Skeletal muscle satellite cell (primary cell): ENCODE results near the gene LIPE.

ENCODE experiments used
- H3K27me3 ChIP-seq: 2 replicates; pipeline ENCODE4 v1.7.0; 2013; ENCODE audit warnings: low read length; ENCODE audit not compliant: control insufficient read depth, insufficient read depth
- H3K36me3 ChIP-seq: 2 replicates; pipeline ENCODE4 v1.7.0; 2013; ENCODE audit warnings: mild to moderate bottlenecking, control low read depth, low read length; ENCODE audit not compliant: insufficient read depth
- H3K4me1 ChIP-seq: 2 replicates; pipeline ENCODE4 v1.7.0; 2013; ENCODE audit warnings: low read length; ENCODE audit not compliant: control insufficient read depth, insufficient read depth
- H3K4me2 ChIP-seq: 2 replicates; pipeline ENCODE4 v1.7.0; 2013; ENCODE audit warnings: mild to moderate bottlenecking, low read length
- H3K4me3 ChIP-seq: 2 replicates; pipeline ENCODE4 v1.7.0; 2013; ENCODE audit warnings: low read length
- H3K9ac ChIP-seq: 2 replicates; pipeline ENCODE4 v1.7.0; 2013; ENCODE audit warnings: mild to moderate bottlenecking, low read depth, low read length, moderate library complexity
- H3K9me3 ChIP-seq: replicated peaks from 2 replicates; pipeline ENCODE4 v1.7.0; 2013; ENCODE audit warnings: mild to moderate bottlenecking, control low read depth, low read length

The LIPE gene

DNA sequence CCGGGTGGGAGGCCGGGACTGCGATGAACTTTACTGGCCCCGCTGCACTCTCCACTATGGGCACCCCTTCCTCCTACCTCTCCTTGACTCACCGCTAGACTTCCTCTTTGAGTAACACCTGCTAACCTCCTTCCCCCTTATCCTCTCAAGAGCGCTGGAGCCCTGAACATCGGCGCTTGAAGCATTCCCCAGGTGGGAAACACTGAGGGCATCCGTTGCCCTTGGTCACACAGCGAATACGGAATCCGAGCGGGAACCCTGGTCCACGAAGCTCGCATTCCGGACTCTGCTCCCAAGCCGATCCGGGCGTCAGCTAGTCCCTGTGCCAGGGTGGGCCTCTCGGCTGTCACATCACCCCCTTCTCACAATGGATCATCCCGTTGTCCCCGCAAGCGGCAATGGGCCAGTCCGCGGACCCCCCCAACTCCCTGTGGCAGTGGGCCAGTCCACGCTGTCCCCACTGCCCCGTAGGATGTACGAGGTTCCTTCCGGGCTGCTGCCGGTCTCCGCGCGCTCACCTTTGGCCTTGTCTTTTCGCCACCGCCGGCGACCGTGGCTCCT, 4.2 kb downstream of the LIPE start:
- peaks cover 24% of the 10 kb centered on the region for H3K4me1 ChIP-seq
- H3K4me2 ChIP-seq, result peak overlapping the region; percentile 87
- H3K9ac ChIP-seq, result peak overlapping the region; percentile 52
- H3K9me3 ChIP-seq, result no peaks in the 10 kb centered on the region
- H3K27me3 ChIP-seq, result no peaks in the 10 kb centered on the region
- H3K36me3 ChIP-seq, result no peaks in the 10 kb centered on the region
- peak overlapping the region; percentile 78 for H3K4me3 ChIP-seq

DNA sequence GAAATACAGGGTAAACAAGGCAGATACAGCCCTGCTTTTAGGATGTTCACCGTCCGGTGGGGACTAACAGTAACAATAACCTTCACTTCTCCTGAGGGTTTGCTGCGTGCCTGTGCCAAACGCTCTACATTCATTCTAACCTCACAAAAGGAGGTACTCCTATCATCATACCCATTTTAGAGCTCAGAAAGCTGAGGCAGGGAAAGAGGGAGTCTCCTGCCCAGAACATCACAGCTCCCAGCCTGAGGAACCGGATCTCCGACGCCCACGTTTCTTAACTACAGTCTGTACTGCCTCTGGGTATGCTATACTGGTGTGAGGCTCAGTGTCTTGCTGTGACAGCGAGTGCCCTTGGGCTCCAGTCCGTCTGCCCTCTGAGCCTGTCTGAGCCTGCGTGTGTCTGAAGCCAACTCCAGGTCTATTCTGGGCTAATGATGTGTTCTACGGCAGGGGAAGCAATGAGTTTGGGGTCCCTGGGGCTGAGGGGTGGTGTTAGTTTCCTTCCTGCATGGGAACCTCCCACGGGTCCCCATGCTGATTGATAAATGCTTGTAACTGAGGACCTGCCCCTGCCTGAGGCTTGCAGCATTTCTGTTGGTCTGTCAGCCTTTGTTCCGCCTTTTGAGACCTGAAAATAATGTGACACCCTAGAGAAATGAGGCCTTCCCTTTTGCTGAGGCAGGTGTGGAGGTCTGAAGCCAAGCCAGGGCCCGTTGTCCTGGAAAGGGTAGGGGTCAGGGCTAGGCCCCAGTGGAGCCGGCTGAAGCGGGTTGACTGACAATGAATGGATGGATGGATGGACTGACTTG, 4.9 kb downstream of the LIPE start:
- H3K9me3 ChIP-seq, result no peaks in the 10 kb centered on the region
- H3K27me3 ChIP-seq, result no peaks in the 10 kb centered on the region
- peak overlapping the region; percentile 78 for H3K4me3 ChIP-seq
- no peaks in the 10 kb centered on the region for H3K36me3 ChIP-seq
- no peak overlapping the region for H3K9ac ChIP-seq
- H3K4me2 ChIP-seq, result peak overlapping the region; percentile 87
- peaks cover 24% of the 10 kb centered on the region for H3K4me1 ChIP-seq

DNA sequence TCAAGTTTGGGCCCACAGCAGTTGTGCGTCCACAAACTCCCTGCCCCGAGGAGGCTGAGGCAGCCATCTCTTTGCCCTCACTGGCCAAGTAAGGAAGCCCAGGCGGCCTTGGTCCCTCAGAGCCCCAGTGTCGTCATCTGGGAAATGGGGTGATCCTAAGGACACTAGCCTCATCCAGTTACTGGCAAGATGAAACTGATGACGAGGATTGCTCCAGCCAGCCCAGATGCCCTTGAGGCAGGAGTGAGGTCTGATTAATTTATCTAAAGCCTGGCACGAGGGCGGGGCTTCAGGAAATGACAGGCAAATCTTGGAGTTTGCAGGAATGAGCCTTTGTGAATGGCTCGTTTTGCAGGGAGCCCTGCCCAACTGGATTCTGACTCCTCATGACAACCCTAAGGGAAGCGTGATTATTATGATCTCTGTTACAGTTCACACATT, 5.6 kb downstream of the LIPE start:
- no peak overlapping the region for H3K4me2 ChIP-seq
- H3K36me3 ChIP-seq, result no peaks in the 10 kb centered on the region
- no peak overlapping the region for H3K4me3 ChIP-seq
- no peak overlapping the region for H3K9ac ChIP-seq
- H3K4me1 ChIP-seq, result peaks cover 24% of the 10 kb centered on the region
- no peaks in the 10 kb centered on the region for H3K27me3 ChIP-seq
- no peaks in the 10 kb centered on the region for H3K9me3 ChIP-seq

DNA sequence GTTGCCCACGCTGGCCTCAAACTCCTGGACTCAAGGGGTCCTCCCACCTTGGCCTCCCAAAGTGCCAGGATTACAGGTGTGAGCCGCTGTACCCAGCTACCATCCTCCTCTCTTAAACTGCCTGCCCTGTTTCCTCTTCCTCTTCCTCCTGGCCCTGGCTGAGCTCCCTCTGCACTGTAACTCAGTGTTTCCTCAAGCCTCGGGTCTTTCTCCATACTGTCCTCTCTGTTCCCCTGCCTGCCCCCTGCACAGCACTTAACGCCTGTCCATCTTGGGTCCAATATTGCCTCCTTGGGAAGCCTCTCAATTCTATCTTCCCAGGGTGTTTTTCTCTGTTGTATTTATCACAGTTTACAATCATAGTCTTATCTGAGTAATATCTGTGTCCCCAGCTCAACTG, 6.1 kb downstream of the LIPE start:
- H3K36me3 ChIP-seq, result no peaks in the 10 kb centered on the region
- H3K4me1 ChIP-seq, result peaks cover 24% of the 10 kb centered on the region
- H3K27me3 ChIP-seq, result no peaks in the 10 kb centered on the region
- no peak overlapping the region for H3K4me3 ChIP-seq
- H3K9me3 ChIP-seq, result no peaks in the 10 kb centered on the region
- no peak overlapping the region for H3K4me2 ChIP-seq
- H3K9ac ChIP-seq, result no peak overlapping the region

DNA sequence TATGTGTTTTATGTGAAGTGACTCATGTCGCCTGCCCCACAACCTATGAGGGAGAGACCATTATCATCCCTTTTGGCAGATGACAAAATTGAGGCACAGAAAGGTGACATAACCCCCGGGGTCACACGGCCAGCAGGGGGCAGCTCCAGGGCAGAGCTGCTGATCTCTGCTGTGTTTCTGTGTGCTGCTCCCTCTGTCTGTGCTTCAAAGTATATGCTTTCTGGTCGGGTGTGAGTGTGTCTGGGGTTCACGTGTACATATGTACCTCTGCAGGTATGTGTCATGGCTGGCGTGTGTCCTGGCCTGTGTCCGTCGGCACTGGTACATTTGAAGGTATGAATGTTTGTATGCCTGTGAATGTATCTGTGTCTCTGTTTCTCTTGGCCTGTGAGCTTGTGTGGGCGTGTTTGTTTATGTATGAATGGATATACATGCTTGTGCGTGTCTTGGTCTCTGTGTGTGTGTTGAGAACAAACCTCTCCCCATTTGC, 7.1 kb downstream of the LIPE start:
- Histone ChIP-seq H3K9me3 (no peaks in the 10 kb centered on the region), H3K36me3 (no peaks in the 10 kb centered on the region), H3K4me2 (no peak overlapping the region), H3K27me3 (no peaks in the 10 kb centered on the region), H3K4me3 (no peak overlapping the region), H3K9ac (no peak overlapping the region), H3K4me1 (peaks cover 24% of the 10 kb centered on the region)

DNA sequence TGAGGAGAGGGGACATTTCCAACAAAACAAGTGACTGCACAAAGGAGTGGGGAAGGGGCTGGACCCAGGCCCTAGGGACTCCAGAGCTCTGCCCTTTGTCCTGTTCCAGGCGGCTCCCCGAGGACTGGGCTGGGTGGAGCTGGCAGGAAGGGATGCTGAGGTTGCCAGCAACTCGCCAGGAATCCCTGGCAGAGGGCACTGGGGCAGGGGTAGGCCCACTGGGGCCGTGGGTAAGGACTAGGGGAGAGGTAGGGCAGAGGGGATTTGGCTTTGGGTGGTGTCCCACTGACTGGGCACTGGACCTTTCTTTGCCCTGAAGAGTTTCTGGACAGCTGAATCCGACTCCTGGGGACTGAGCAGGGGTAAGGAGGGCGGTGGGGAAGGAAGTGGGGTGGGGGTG, 7.9 kb downstream of the LIPE start:
- H3K27me3 ChIP-seq, result no peaks in the 10 kb centered on the region
- H3K4me1 ChIP-seq, result peaks cover 24% of the 10 kb centered on the region
- no peak overlapping the region for H3K9ac ChIP-seq
- H3K4me2 ChIP-seq, result no peak overlapping the region
- no peaks in the 10 kb centered on the region for H3K36me3 ChIP-seq
- H3K9me3 ChIP-seq, result no peaks in the 10 kb centered on the region
- H3K4me3 ChIP-seq, result no peak overlapping the region

DNA sequence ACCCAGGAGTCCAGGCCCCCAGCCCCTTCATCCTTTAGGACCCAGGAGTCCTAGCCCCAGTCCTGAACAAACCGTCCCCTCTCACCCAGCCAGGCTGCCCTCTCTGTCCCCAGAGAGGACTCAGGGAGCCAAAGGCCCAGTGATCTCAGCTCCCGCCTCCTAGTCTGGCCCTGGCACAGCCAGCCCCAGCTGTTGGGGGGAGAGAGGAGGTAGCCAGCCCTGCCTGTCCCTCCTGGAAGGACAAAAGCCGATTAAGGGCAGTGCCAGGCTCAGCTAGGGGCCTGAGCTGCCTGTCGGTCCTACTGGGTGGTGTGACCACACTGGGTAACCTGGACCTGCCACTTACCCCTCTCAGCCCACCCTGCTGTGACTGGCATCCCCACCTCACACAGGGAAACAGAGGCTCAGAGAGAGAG, 14.5 kb downstream of the LIPE start:
- H3K4me1 ChIP-seq, result peaks cover 7% of the 10 kb centered on the region
- H3K36me3 ChIP-seq, result no peaks in the 10 kb centered on the region
- no peak overlapping the region for H3K4me3 ChIP-seq
- H3K9ac ChIP-seq, result no peak overlapping the region
- no peak overlapping the region for H3K4me2 ChIP-seq
- no peaks in the 10 kb centered on the region for H3K9me3 ChIP-seq
- H3K27me3 ChIP-seq, result no peaks in the 10 kb centered on the region

DNA sequence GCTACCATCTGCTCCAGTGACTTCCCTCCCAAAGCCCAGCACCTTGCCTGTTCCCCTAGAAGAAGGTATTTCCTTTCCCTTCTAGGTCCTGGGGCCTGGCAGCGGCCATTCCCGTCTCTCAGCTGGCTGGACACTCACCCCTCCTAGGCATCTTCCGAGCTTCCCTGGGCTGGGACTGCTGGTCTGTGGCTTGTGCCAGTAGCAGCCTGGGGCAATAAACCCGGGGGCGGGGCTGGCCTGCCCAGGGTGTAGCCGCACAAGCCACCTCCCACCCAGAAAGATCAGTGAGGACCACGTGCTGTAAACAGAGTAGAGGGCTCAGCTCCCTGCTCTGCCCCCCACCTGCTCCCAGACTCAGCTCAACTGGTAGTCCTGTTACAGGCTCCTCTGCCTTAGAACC, 15.0 kb downstream of the LIPE start:
- no peak overlapping the region for H3K9ac ChIP-seq

DNA sequence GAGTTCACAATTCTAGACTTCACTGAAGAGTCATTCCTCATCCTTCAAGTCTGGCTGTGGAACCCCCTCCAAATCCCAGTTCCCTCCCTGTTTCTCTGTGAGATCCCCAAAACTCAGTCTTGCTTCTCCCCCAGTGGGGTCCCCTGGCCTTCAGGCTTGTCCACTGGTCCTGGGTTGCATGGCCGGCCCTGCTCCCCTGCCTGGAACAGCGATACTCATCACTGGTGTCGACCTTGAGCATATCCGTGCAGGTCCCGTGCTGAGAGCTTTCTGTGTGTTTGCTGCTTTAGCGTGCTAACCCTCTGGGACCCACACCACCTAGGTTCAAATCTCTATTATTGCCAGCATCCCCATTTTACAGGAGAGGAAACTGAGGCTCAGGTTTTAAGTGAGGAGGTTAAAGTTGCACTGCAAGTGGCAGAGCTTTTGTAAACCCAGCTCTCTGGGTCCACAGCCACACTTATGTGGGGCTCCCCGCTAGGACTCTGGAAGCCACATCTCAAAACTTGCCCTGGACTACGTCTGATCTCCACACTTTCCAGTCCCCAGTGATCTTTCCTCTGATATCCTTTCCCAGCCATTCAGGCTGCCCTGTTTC, 15.5 kb downstream of the LIPE start:
- Histone ChIP-seq H3K4me2 (no peak overlapping the region), H3K9ac (no peak overlapping the region), H3K36me3 (no peaks in the 10 kb centered on the region), H3K4me3 (no peak overlapping the region), H3K4me1 (peaks cover 7% of the 10 kb centered on the region), H3K27me3 (no peaks in the 10 kb centered on the region), H3K9me3 (no peaks in the 10 kb centered on the region)

More for the DNA sequence above, 15.0 kb downstream of the LIPE start:
- H3K36me3 ChIP-seq, result no peaks in the 10 kb centered on the region
- peaks cover 7% of the 10 kb centered on the region for H3K4me1 ChIP-seq
- H3K27me3 ChIP-seq, result no peaks in the 10 kb centered on the region
- no peak overlapping the region for H3K4me3 ChIP-seq
- no peaks in the 10 kb centered on the region for H3K9me3 ChIP-seq
- no peak overlapping the region for H3K4me2 ChIP-seq

DNA sequence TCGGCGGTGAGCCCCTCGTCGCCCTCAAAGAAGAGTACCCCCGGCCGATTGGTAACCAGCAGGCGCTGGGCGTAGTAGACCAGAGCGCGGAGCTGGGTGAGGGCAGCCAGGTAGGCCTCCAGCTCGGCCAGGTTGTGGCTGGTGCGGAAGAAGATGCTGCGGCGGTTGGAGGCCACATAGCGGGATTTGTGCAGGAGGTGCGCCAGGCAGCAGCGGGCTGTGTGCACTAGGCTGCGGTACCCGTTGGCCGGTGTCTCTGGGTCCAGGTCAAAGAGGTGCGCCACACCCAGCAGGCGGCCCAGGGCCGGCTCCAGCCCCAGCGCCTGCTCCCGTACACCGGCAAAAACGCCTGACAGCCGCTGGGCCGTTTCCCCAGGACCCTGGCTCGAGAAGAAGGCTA, 16.8 kb downstream of the LIPE start:
- Histone ChIP-seq H3K4me1 (peaks cover 7% of the 10 kb centered on the region), H3K4me3 (no peak overlapping the region), H3K27me3 (no peaks in the 10 kb centered on the region), H3K4me2 (no peak overlapping the region), H3K9ac (no peak overlapping the region), H3K9me3 (no peaks in the 10 kb centered on the region), H3K36me3 (no peaks in the 10 kb centered on the region)

DNA sequence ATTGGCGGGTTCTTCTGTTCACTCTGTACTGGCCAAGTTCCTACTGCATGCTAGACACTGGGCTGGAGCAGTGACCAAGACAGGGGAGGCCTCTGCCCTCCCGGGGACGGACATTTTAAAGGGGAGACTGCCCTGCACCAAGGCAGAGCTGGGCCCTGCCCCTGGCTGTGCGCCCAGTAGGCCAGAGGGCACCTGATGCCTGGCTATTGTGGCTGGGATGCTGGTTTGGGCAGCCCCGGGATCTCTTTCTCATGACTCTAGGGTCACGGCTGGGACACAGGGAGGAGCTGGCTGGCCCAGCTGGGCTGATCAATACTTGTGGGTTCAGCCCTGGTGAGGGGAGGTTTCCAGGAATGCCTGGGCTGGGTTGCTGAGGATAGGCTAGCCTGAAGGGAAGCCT, 17.7 kb downstream of the LIPE start:
- Histone ChIP-seq H3K9ac (no peak overlapping the region), H3K4me2 (no peak overlapping the region), H3K36me3 (no peaks in the 10 kb centered on the region), H3K27me3 (no peaks in the 10 kb centered on the region), H3K9me3 (no peaks in the 10 kb centered on the region), H3K4me1 (peaks cover 7% of the 10 kb centered on the region), H3K4me3 (no peak overlapping the region)
